ENCODE measurements around the gene AP1B1. TPM values are rescaled to one million over a fixed set of nuclear protein-coding genes. Genes with fewer than 3 reads are reported as not detected.

AP1B1 gene
- total and polyA plus RNA-seq, 2 of the 13 experiments (the other 11 are each of a cell fraction or from before 2014, with no cell fraction given), result 26.6 to 29.7 TPM

DNA sequence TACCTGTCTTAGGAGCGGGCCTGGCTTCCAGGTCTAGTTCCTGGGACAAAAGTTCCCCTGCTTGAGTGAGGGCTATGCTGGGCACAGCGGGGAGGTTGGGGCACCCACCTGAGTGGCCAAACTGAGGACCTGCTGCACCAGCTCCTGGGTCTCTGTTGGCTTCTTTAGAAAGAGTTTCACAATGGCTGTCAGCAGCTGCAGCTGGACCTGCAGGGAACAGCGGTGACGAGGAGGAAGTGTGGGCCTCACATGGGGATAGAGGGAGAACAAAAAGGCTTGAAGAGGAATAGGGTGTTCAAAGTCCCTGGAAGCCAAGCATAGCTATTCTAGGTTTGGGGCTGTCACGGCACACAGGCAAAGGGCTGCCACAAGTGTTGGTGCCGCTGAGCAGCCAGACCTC is 46.2 kb downstream of the AP1B1 start (continued):
- TF ChIP-seq, protein P1, sequence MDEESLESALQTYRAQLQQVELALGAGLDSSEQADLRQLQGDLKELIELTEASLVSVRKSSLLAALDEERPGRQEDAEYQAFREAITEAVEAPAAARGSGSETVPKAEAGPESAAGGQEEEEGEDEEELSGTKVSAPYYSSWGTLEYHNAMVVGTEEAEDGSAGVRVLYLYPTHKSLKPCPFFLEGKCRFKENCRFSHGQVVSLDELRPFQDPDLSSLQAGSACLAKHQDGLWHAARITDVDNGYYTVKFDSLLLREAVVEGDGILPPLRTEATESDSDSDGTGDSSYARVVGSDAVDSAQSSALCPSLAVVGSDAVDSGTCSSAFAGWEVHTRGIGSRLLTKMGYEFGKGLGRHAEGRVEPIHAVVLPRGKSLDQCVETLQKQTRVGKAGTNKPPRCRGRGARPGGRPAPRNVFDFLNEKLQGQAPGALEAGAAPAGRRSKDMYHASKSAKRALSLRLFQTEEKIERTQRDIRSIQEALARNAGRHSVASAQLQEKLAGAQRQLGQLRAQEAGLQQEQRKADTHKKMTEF (CRISPR knock-in tag; IDR thresholded peaks at IDR 0.05), result 0 out of 2 replicates have a peak, but pooled peaks have one; percentile 20
- TF ChIP-seq GLI4 (CRISPR knock-in tag; IDR thresholded peaks at IDR 0.05; ENCODE audit: borderline replicate concordance), result no peak
- TF ChIP-seq PPARG (CRISPR knock-in tag; conservative IDR thresholded peaks at IDR 0.05), result no peak
- no peak for TF ChIP-seq ZNF432 (CRISPR knock-in tag; IDR thresholded peaks at IDR 0.05; ENCODE audit: borderline replicate concordance)
- TF ChIP-seq ZNF383 (CRISPR knock-in tag; IDR thresholded peaks at IDR 0.05; ENCODE audit: borderline replicate concordance), result no peak
- TF ChIP-seq ZNF333 (CRISPR knock-in tag; IDR thresholded peaks at IDR 0.05; ENCODE audit: borderline replicate concordance), result no peak
- TF ChIP-seq TEAD3 (CRISPR knock-in tag; optimal IDR thresholded peaks at IDR 0.05; ENCODE audit: borderline replicate concordance), result no peak
- 0 out of 2 replicates have a peak, but pooled peaks have one; percentile 26 for TF ChIP-seq ZNF232 (CRISPR knock-in tag; IDR thresholded peaks at IDR 0.05; ENCODE audit: borderline replicate concordance)
- TF ChIP-seq TMF1 (CRISPR knock-in tag; IDR thresholded peaks at IDR 0.05; ENCODE audit: low read depth), result no peak
- 0 out of 2 replicates have a peak, but pooled peaks have one; percentile 51 for TF ChIP-seq ZNF605 (CRISPR knock-in tag; IDR thresholded peaks at IDR 0.05)
- TF ChIP-seq, protein P2, sequence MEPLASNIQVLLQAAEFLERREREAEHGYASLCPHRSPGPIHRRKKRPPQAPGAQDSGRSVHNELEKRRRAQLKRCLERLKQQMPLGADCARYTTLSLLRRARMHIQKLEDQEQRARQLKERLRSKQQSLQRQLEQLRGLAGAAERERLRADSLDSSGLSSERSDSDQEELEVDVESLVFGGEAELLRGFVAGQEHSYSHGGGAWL (CRISPR knock-in tag; IDR thresholded peaks at IDR 0.05), result peak; percentile 14; the same call in 1 of the 2 replicates
- TF ChIP-seq, protein P3, sequence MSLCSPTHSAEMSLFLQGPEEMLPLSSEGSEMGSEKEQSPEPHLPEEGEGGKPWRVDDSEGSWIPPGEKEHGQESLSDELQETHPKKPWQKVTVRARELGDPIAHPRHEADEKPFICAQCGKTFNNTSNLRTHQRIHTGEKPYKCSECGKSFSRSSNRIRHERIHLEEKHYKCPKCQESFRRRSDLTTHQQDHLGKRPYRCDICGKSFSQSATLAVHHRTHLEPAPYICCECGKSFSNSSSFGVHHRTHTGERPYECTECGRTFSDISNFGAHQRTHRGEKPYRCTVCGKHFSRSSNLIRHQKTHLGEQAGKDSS (CRISPR knock-in tag; IDR thresholded peaks at IDR 0.05; ENCODE audit: borderline replicate concordance, low read depth), result no peak
- no peak for TF ChIP-seq ZNF589 (CRISPR knock-in tag; conservative IDR thresholded peaks at IDR 0.05)
- 0 out of 2 replicates have a peak, but pooled peaks have one; percentile 36 for TF ChIP-seq ZNF598 (CRISPR knock-in tag; IDR thresholded peaks at IDR 0.05; ENCODE audit: borderline replicate concordance)
- no peak for TF ChIP-seq KLF15 (CRISPR knock-in tag; IDR thresholded peaks at IDR 0.05; ENCODE audit: borderline replicate concordance)
- peak; percentile 27; the same call in 1 of the 2 replicates for TF ChIP-seq FOXJ3 (CRISPR knock-in tag; IDR thresholded peaks at IDR 0.05; ENCODE audit: borderline replicate concordance)
- TF ChIP-seq CEBPG (CRISPR knock-in tag; IDR thresholded peaks at IDR 0.05), result peak; percentile 26; the same call in 1 of the 2 replicates
- TF ChIP-seq ZKSCAN5 (CRISPR knock-in tag; IDR thresholded peaks at IDR 0.05), result no peak
- TF ChIP-seq PHF8 (CRISPR knock-in tag; IDR thresholded peaks at IDR 0.05), result no peak
- no peak for TF ChIP-seq CBX5 (CRISPR knock-in tag; IDR thresholded peaks at IDR 0.05; ENCODE audit: borderline replicate concordance)
- TF ChIP-seq, protein P4, sequence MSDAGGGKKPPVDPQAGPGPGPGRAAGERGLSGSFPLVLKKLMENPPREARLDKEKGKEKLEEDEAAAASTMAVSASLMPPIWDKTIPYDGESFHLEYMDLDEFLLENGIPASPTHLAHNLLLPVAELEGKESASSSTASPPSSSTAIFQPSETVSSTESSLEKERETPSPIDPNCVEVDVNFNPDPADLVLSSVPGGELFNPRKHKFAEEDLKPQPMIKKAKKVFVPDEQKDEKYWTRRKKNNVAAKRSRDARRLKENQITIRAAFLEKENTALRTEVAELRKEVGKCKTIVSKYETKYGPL (CRISPR knock-in tag; IDR thresholded peaks at IDR 0.05), result no peak
- TF ChIP-seq SNRNP70 (IDR thresholded peaks at IDR 0.05; ENCODE audit: low read depth, low read length), result no peak
- TF ChIP-seq, protein P5, sequence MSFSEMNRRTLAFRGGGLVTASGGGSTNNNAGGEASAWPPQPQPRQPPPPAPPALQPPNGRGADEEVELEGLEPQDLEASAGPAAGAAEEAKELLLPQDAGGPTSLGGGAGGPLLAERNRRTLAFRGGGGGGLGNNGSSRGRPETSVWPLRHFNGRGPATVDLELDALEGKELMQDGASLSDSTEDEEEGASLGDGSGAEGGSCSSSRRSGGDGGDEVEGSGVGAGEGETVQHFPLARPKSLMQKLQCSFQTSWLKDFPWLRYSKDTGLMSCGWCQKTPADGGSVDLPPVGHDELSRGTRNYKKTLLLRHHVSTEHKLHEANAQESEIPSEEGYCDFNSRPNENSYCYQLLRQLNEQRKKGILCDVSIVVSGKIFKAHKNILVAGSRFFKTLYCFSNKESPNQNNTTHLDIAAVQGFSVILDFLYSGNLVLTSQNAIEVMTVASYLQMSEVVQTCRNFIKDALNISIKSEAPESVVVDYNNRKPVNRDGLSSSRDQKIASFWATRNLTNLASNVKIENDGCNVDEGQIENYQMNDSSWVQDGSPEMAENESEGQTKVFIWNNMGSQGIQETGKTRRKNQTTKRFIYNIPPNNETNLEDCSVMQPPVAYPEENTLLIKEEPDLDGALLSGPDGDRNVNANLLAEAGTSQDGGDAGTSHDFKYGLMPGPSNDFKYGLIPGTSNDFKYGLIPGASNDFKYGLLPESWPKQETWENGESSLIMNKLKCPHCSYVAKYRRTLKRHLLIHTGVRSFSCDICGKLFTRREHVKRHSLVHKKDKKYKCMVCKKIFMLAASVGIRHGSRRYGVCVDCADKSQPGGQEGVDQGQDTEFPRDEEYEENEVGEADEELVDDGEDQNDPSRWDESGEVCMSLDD (CRISPR knock-in tag; IDR thresholded peaks at IDR 0.05; ENCODE audit: borderline replicate concordance), result no peak
- TF ChIP-seq HNF4A (CRISPR knock-in tag; IDR thresholded peaks at IDR 0.05), result 0 out of 2 replicates have a peak, but pooled peaks have one; percentile 21

Measured in HepG2 (cell line).